HG02610 (cell line): ENCODE results near the gene LGR6.

ENCODE experiments used
- ATAC-seq: cut with Tn5 transposase; IDR thresholded peaks from one replicate; pipeline ENCODE4 v1.9.1; 2021; ENCODE audit warnings: mild to moderate bottlenecking, moderate library complexity; ENCODE audit not compliant: unreplicated experiment

Gene LGR6

DNA sequence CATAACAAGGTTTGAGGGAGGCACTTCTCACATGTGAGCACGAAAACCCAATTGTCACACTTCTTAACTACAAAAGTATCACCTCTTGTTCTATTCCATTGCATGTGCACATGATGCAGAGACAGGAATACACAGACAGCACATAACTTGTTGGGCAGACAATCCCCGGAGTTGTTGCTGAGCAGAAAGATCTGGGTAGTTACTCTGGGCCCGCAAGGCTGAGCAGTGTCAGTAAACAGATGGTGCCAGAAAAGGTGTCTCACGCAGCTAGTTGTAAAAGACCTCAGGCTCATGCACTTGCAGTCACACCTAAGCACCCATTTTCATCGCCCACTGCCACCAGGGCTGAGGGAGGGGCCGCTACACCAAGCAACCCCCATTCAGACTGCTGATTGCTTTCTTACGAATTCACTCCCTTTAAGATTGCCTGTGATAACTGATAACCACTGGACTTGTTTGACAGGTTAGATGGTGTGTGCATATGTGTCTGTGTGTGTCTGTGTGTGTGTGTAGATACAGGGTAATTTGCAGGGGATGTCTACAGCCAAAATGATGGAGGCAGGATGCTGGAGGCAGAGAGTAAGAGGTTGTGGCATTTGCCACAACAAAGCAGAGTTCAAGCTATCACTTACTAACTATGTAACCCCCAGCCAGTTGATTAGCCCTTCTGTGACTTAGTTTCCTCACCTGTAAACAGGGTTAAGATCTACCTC, 4.2 kb downstream of the LGR6 start:
- no peak for ATAC-seq

DNA sequence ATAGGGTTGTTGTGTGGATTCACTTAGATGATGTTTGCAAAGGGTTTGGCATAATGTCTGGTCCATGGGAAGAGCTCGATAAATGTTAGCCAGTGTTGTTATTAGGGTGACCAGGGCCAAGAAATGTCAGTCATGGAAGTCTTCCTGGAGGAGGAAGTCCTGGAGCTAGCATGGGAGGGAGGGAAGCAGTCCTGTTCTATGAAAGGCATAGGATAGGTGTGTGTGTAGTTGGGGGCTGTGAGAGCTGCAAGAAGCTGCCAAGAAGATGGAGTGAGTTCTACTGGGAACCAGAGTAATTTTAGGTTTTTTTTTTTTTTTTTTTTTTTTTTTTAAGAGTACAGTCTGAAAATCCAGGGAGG, 4.7 kb downstream of the LGR6 start:
- ATAC-seq = no peak

DNA sequence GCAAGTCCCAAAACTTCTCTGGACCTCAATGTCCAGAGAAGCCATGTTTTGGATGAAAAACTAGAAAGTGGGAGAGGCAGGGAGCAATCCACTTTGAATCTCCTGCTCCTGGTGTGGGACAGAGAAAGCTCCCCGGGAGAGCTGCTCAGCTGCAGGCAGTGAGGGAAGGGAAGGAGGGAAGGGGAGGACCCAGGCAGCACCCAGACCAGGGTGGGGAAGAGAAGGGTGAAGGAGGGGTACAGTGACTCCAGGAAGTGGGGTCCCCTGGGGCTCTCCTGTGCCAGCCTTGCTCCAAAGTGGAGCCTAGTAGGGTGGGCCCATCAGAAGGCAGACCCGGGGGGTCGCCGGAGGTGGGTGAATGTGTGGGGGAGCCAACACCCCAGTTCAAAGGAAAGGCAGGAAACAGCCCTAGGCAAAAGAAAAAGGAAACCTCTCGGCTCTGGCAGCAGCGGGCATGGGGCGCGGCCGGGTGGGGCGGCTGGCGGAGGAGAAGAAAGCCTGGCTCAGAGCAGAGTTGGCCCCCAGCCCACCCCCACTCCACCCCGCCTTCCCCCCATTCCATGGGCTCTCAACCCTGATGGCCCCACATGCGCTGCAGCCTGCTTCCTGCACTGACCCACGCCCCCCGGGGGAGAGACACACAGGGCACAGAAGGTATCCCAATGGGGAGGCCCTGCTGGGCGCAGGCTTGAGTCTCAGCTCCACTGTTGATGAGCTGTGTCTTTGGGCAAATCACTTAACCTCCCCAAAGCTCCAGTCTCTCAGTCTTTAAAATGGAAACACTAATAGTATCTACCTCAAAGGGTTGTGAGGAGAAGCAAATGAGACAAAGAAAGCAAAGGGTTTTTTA, 5.7 kb downstream of the LGR6 start:
- no peak for ATAC-seq

DNA sequence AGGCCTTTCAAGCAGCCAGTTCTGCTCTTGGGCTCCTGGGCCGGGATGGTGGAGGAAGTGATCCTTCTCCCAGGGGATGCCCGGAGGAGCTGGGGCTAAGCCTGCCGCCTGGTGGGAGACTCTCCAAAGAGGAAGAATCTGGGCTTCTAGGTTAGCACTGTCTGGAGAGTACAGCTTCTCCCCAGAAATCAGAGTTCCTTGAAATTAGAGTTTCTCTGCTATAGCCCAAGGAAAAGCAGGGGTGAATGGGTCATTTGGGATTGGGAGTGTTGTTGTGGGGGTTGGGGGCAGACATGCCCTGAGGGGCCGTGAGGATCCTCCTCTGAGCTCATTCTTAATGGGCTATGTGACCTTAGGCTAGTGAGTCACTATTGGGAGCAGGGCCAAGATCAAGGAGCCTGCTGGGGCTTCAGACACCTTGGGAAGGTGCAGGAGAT, 6.5 kb downstream of the LGR6 start:
- no peak for ATAC-seq

DNA sequence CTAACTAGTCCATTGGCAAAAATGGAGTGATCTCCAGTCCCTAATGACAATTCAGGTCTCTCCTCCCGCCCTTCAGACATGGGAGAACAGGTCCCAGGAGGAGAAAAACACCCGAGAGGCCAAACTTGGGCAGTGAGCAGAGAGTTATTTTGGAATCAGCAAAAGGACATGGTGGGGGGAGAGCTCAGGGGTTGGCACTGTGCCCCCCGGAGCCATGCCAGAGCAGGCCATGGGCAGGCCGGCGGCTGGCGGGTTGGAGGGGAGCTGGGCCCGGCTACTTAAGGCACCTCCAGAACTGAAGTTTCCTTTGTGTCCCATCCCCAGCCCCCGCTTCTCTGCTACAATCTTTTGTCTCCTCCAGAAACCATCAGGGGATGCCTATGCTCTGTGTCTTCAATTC, 7.1 kb downstream of the LGR6 start:
- no peak for ATAC-seq

DNA sequence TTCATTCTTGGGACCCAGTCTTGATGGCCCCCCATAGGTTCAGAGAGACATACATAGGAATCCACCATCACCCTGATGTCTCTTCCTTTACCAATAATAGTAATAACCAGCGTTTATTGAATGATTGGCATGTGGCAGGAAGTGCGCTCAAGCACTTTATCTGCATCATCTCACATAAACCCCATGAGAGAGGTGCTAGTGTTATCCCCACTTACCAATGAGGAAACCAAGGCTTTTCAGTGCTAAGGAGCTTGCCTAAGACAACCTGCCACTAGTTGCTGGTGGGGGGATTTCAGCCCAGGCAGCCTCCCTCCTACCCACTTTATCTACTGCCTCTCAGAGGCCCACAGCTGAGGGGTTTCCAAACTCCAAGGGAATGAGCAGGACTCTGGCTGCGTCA, 7.7 kb downstream of the LGR6 start:
- ATAC-seq = no peak

DNA sequence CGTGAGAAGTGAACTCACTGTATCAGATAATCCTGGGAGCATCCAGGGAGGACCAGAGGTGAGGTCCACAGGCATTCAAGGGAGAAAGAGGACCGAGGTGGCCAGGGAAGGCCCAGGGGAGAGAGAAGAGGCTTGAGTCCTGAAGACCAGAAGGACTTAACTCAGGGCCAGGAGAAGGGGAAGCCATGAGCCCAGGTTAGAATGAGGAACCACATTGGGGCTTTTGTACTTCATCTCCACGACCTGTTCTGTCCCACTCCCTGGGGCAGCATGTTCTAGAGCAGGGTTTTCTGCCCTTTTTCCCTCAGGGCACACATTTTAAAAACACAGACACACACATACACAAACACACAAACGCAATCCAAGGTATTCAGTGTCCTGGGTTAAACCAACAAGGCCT, 8.4 kb downstream of the LGR6 start:
- no peak for ATAC-seq

DNA sequence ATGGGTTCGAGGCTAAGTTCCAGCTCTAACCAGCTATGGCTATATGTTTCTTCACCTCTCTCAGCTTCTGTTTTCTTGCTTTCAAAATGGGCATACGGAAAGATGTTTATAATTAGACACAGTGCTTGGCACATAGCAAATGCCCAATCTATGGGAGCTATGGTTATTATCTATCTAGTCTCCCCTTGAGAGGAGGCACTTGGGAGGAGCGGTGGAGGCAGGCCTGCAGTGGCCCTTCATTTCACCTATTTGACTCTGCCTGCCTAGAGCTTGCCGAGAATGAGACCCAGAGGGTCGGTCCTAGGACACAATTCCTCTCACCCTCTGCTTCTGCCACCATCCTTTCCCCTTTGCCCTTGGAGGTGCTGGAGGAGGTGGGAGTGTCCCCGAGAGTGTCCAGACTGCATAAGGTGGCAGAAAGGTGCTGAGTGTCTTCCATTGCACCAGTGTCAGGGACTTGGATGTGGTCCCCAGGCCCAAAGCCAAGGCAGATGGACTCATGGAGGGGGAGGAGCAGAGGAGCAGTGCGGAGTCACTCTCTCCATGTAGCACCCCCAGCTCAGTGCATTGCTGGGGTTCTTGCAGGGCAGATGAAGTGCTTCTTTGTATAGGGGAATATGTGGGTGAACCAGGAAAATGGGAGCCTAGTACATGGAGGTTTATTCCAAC, 9.0 kb downstream of the LGR6 start:
- no peak for ATAC-seq

DNA sequence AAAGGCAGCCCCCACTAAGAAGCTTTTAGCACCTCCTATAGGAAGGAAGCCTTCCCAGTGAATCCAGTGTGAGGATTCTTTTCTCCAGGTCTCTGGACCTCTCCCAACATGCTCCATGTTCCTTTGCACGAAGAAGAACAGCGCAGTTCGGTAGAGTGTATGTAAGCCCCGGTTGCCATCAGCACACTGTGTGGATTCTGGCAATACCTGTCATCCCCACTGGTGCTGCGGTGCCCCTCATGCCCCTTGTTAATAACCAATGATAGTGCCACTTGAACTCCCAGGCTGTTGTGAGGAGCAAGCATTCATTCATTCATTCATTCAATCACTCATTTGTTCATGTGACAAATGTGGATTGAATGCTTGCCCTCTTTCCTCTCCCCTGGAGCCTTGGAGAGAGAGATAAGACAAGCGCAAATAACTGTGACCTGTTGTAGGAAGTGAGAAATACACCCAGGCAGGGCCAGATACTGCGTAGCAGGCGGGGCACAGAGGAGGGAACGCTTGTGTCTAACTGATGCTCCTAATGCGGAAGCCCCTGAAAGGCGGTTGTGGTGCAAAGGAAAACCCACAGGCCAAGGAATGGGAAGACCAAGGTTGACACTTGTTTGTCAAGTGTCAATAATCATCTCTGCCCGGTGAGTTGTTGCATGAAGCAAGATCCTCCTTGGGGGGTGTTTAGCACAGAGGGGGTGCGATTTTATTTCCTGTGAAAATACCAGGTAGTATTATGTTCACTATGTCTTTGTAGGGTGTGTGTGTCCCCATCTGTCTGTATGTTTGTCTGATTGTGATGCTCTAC, 9.8 kb downstream of the LGR6 start:
- no peak for ATAC-seq

DNA sequence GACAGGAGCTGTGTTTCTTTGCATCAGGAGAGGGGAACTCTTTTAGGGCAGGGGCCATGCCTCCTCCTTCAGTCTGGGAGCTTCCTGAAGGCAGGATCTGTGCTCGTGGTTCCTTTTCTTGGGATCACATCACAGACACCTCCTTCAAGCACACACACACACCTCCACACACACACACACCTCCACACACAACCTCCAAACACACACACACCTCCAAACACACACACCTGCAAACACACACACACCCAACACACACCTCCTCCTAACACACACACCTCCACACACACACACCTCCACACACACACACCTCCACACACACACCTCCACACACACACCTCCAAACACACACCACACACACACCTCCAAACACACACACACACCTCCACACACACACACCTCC, 10.5 kb downstream of the LGR6 start:
- ATAC-seq = no peak

DNA sequence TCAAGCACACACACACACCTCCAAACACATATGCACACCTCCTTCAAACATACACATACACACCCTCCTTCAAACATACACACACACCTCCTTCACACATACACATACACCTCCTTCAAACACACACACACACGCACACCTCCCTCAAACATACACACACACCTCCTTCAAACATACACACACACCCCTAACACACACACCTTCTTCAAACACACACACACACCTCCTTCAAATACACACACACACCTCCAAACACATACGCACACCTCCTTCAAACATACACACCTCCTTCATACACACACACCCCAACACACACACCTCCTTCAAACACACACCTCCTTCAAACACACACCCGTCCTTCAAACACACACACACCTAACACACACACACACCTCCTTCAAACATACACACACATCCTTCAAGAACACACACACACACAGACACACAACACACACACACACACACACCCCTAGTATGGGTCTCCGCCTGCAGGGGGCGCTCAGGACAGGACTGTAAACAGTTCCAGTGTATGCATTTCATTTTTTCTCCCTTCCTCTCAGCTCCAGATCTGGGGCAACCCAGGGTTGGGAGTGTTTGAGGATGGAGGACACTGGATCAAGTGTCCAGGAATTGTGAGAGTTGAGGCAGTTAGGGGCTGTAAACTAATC, 12.1 kb downstream of the LGR6 start:
- ATAC-seq = no peak

DNA sequence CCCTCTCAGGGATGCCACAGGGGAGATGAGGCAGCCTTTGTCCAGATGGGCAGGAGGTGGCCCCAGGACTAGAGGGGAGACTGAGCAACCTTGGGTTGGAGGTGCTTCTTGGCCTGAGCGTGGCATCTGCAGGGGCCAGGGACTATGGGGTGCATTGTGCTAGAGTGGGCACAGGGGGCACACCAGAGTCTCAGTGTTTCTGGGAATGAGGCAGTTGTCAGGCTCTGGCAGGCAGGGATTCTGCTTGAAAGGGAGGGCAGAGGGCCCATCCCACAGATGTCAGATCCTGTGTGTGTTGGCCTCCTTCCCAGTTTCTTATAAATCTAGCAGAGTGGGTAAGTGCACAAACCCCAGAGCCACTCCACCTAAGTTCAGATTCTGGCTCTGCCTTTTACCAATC, 13.7 kb downstream of the LGR6 start:
- ATAC-seq = no peak

DNA sequence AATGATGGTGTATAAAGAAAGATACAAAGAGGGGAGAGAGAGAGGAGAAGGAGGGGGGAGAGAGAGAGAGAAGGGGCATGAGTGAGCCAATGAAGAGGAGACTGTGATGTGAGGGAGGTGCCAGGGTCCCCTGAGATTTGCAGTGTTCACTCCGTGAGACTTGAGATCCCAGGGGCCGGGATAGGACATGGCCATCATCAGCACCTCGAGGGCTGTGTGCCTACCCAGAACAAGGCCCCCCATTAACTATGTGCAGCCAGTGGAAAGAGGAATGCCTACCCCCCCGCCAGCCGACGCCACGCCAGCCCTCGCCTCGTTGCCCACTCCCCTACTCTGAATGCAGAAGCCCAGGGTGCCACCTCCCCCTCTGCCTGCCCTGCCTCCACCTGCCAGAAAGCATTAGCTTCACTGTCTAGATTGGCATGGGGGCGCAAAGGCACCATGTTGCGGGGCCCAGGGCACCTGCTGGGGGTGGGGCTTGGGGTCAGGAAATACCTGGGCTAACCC, 14.8 kb downstream of the LGR6 start:
- ATAC-seq = no peak

DNA sequence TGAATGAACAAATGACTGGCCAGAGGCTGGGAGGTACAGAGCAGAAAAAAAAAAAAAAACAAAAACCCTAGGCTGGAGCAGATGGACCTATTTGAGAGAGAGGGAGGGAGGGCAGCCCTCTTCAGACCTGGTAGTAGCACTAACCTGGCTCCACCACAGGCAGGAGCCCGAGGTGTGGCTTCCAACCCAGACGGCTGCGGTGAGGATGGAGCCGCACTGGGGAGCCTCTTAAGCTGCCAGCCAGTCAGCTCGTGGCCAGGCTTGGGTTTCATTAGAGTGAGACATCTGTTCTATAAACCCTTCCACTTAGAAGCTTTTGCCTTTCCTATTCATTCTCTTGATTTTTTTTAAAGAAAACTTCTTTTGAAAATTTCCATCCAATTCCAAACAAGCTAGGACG, 16.8 kb downstream of the LGR6 start:
- ATAC-seq = no peak

DNA sequence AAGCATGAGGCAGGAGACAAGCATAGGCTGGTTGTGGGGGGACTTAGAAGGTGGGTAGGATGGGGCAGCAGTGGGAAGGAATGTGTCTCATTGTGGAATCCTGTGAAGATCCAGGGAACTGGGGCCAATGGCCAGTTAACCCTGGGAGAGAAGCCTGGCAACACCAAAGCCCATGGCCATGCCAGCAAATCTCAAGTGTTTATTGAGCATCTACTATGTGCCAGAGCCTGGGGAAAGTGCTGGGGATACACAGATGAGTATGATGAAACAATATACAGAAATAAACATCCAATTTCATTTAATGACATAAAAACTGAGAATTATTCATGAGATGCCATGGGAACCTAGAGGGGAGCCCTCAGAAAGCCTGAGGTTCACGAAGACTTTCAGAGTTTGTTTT, 17.4 kb downstream of the LGR6 start:
- ATAC-seq = no peak

DNA sequence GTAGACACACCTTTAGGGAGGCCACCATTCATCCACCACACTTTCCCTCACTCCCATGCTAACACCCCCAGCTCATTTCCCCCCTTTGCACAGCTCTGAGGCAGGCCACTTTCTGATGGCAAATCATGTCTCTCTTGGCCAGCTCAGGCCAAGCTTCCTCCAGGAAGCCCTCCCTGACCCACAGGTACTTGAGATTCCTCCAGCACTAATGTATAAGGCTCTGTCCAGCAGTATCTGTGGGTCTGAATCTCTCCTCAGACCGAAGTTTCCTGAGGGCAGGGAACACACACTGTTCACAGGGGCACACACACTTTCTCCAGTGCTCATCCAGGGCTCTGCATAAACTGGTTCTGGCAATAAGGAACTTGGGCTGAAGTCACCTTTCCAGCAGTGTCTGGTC, 19.2 kb downstream of the LGR6 start:
- ATAC-seq = no peak

DNA sequence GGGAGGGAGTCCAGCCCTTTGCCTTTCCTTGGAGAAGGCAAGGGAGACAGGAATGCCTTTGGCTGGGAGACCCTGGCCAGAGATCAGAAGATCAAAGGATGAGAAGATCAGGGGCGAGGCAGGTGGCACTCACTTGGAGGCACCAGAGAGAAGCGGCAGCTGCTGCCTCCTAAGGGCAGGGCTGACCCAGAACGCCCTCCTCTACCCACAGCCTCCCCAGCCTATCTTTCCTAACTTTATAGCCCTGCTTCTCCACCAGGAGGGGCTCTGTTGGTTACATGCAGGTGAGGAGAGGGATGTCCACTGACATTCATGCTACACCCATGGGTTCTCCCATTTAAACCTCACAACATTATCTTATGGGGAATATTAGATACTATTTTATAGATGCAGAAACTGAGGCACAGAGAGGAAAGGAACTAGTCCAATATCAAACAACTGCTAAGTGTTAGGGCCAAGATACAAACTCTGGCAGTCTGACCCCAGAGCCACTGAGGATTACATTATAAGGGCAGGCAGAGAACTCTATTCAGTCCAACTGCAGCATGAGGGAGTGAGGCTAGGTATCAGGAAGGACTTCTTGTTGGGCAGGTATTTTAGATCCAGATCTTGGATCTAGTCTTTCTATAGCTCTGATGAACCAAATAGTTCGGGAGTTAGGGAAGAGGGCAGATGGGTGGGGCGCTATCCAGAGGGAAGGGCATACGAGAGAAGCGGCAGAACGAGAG, 19.9 kb downstream of the LGR6 start:
- no peak for ATAC-seq

DNA sequence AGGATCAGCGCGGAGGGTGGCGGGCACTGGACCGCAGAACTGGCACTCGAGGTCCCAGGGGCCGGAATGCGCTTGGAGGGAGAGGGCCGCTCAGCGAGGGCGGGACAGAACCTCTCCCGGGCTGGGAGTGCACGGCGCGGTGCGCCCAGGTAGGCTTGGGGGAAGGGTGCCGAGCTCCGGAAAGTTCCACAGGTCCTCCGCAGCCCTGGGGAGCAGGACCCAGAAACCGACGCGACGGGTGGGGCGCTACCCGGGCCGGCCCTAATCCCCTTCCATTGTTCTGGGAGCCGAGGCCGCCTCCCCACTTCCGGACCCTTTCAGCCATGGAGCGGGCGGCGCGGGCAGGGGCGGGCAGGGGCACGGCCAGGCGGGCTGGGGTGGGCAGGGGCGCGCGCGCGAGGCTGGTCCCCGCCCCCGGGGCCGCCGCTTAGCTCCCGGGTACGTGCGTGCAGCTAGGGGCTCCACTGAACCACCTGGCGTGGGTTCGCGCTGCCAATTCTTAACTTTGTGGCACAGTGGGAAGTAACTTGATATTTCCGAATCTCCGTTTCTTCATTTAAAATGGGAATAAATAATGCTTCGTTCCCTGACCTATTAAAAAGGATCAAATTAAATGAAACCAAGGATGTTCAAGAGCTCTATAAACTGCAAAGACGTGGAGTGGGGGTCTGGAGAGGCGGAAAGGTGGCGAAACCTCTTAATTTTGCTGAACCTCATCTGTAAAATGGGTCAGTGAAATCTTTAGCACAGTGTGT, 20.7 kb downstream of the LGR6 start:
- no peak for ATAC-seq
